ENCODE measurements around the gene MYT1. TPM values are rescaled to one million over a fixed set of nuclear protein-coding genes. Genes with fewer than 3 reads are reported as not detected.
"Not testable (repeated sequence)": the region's sequence is repeated elsewhere in the genome, so short reads cannot be mapped to it uniquely, and the experiment has no call there.

The MYT1 gene
- total RNA-seq: 0.12 TPM
- long read RNA-seq: 0 reads

GRCh38 chr20:64164123-64164836 lies at the start of gene MYT1:
MYT1 (plus strand) TSS chr20:64164452; CDS start chr20:64198862, 34,410 bp downstream.
- Histone ChIP-seq H3K36me3 (no peaks in the 10 kb centered on the region), H3K9me3 (no peaks in the 10 kb centered on the region), H3K4me1 (no peaks in the 10 kb centered on the region), H3K4me3 (no peak within 1 kb of the TSS), H3K27ac (no peak within 1 kb of the TSS), H3K27me3 (peaks cover 71% of the 10 kb centered on the region)
- ATAC-seq (no peak), DNase-seq (no peak)
- TF ChIP-seq CTCF (IDR thresholded peaks at IDR 0.05): no peak
- intact Hi-C loops (cut with DNase I): no loop called here

- no peak overlapping the region for H3K4me3 ChIP-seq
- no peaks in the 10 kb centered on the region for H3K4me1 ChIP-seq
- no peaks in the 10 kb centered on the region for H3K27me3 ChIP-seq
- H3K9me3 ChIP-seq: no peaks in the 10 kb centered on the region
- intact Hi-C loops (cut with DNase I): no loop called here
- DNase-seq (peak; percentile 45), ATAC-seq (no peak)
- no peaks in the 10 kb centered on the region for H3K36me3 ChIP-seq
- no peak overlapping the region for H3K27ac ChIP-seq
- no peak for TF ChIP-seq CTCF (IDR thresholded peaks at IDR 0.05)
Observed at GRCh38 chr20:64115171-64115911, 48.9 kb upstream of the MYT1 start.

- ATAC-seq: no peak
- Histone ChIP-seq H3K4me1 (no peaks in the 10 kb centered on the region), H3K4me3 (no peak overlapping the region), H3K36me3 (no peaks in the 10 kb centered on the region), H3K27ac (no peak overlapping the region), H3K27me3 (no peaks in the 10 kb centered on the region), H3K9me3 (no peaks in the 10 kb centered on the region)
- no peak for TF ChIP-seq CTCF (IDR thresholded peaks at IDR 0.05)
- DNase-seq: peak; percentile 48
- intact Hi-C loops (cut with DNase I): no loop called here
Observed at GRCh38 chr20:64116016-64116415, 48.2 kb upstream of the MYT1 start.

GRCh38 chr20:64116541-64117431 lies 47.5 kb upstream of the MYT1 start:
- Histone ChIP-seq H3K4me3 (no peak overlapping the region), H3K36me3 (no peaks in the 10 kb centered on the region), H3K27ac (no peak overlapping the region), H3K4me1 (no peaks in the 10 kb centered on the region), H3K9me3 (no peaks in the 10 kb centered on the region), H3K27me3 (peaks cover 5% of the 10 kb centered on the region)
- intact Hi-C loops (cut with DNase I): no loop called here
- DNase-seq: peak; percentile 51
- TF ChIP-seq CTCF (IDR thresholded peaks at IDR 0.05): no peak
- no peak for ATAC-seq

GRCh38 chr20:64117432-64117777 lies 46.8 kb upstream of the MYT1 start:
- H3K27ac ChIP-seq; H3K9me3 ChIP-seq; H3K4me3 ChIP-seq; intact Hi-C loops (cut with DNase I); ATAC-seq; H3K27me3 ChIP-seq; H3K4me1 ChIP-seq; H3K36me3 ChIP-seq: not testable (repeated sequence)
- DNase-seq: peak; percentile 3
